HCT116 (cell line): ENCODE data around the gene ARHGAP28. TPM values are rescaled to one million over a fixed set of nuclear protein-coding genes. Genes with fewer than 3 reads are reported as not detected.

Experiments used
- ATAC-seq: fragments of 200-7000 bp; cut with Tn5 transposase; 2 replicates; pipeline ENCODE4 v1.9.1; 2020; ENCODE audit warnings: mild to moderate bottlenecking, moderate library complexity
- BruUV-seq: library from RNA; stranded (reverse); fragments of 400-500 nt; replicated peaks from 2 replicates; lab custom pipeline; 2021; lab: Mats Ljungman, UMichigan
- CTCF ChIA-PET: fragments of 300-600 bp; sonication (Branson Sonifier 250); formaldehyde crosslinking; loops from one replicate; lab custom pipeline; 2021; ENCODE audit warnings: antibody characterized with exemption; lab: Charles Lee
- POLR2A ChIA-PET: fragments of 300-600, 350-600 bp; sonication (Branson Sonifier 250); formaldehyde crosslinking; loops from one replicate; lab custom pipeline; 2021; ENCODE audit warnings: antibody characterized with exemption; lab: Charles Lee
- RAD21 ChIA-PET, 2 experiments: fragments of 300-600 bp; sonication (Branson Sonifier 250); formaldehyde crosslinking; loops; one replicate each; lab custom pipeline; 2023; ENCODE audit warnings: low total read pairs in 2 of 2; ENCODE audit not compliant: uncharacterized antibody in 2 of 2, unreplicated experiment in 2 of 2, low non-redundant PET in 1 of 2; lab: Charles Lee
- DNase-seq: peaks from one replicate; pipeline ENCODE4 v3.0.0-alpha.2; 2010; ENCODE audit warnings: low read depth, low spot score
- H2AFZ ChIP-seq: fragments of 200-600 bp; shearing (Covaris generic), sonication (generic); 2 replicates; pipeline ENCODE4 v1.6.1; 2017; ENCODE audit warnings: low read depth, mixed run types, mixed read lengths, antibody characterized with exemption, low read length; ENCODE audit not compliant: poor library complexity, severe bottlenecking
- H3K27ac ChIP-seq: 2 replicates; pipeline ENCODE4 v1.5.1; 2012; ENCODE audit warnings: low read depth, low read length
- H3K27me3 ChIP-seq: fragments of 200-600 bp; sonication (generic); 2 replicates; pipeline ENCODE4 v1.6.1; 2016; ENCODE audit warnings: mixed run types, low read length, mixed read lengths; ENCODE audit not compliant: insufficient read depth
- H3K36me3 ChIP-seq, 2 experiments: fragments of 200-500 bp in 1 of 2; fragments of 200-600 bp in 1 of 2; sonication (Bioruptor generic) in 1 of 2; sonication (generic) in 1 of 2; 2 replicates each; pipeline versions ENCODE4 v1.5.1 to v1.6.1; 2014 to 2016; ENCODE audit warnings: low read length in 2 of 2, inconsistent platforms in 1 of 2, mixed read lengths in 1 of 2, mixed run types in 1 of 2; ENCODE audit not compliant: insufficient read depth in 2 of 2, control insufficient read depth in 1 of 2
- H3K4me1 ChIP-seq, 2 experiments: fragments of 200-600 bp in 1 of 2; sonication (generic) in 1 of 2; 2 replicates each; pipeline versions ENCODE4 v1.5.1 to v1.6.1; 2012 to 2017; ENCODE audit warnings: low read length in 2 of 2, inconsistent platforms in 1 of 2, mild to moderate bottlenecking in 1 of 2, mixed read lengths in 1 of 2, mixed run types in 1 of 2, moderate library complexity in 1 of 2; ENCODE audit not compliant: insufficient read depth in 2 of 2, control insufficient read depth in 1 of 2
- H3K4me2 ChIP-seq: fragments of 200-600 bp; sonication (generic); 2 replicates; pipeline ENCODE4 v1.6.1; 2017; ENCODE audit warnings: mixed run types, low read length, mixed read lengths
- H3K4me3 ChIP-seq, 2 experiments: fragments of 200-600 bp in 1 of 2; sonication (generic) in 1 of 2; replicated peaks in 1 of 2; 2 replicates each; pipeline ENCODE4 v1.5.1; 2011 to 2016; ENCODE audit warnings: low read length in 2 of 2, control low read depth in 1 of 2, low read depth in 1 of 2, mild to moderate bottlenecking in 1 of 2, mixed read lengths in 1 of 2, mixed run types in 1 of 2
- H3K79me2 ChIP-seq: fragments of 200-600 bp; sonication (generic); 2 replicates; pipeline ENCODE4 v1.6.1; 2017; ENCODE audit warnings: mild to moderate bottlenecking, mixed run types, low read length, moderate library complexity, mixed read lengths; ENCODE audit not compliant: insufficient read depth
- H3K9ac ChIP-seq: fragments of 200-600 bp; sonication (generic); 2 replicates; pipeline ENCODE4 v1.6.1; 2016; ENCODE audit warnings: low read length, mixed read lengths
- H3K9me2 ChIP-seq: fragments of 200-600 bp; sonication (generic), shearing (Covaris generic); 2 replicates; pipeline ENCODE4 v1.6.1; 2017; ENCODE audit warnings: mixed run types, mild to moderate bottlenecking, moderate library complexity; ENCODE audit not compliant: insufficient read depth
- H3K9me3 ChIP-seq, 2 experiments: fragments of 200-500 bp in 1 of 2; fragments of 200-600 bp in 1 of 2; sonication (Bioruptor generic) in 1 of 2; sonication (generic) in 1 of 2; 2 replicates each; pipeline ENCODE4 v1.6.1; 2014 to 2017; ENCODE audit warnings: low read length in 2 of 2, mixed read lengths in 2 of 2, inconsistent platforms in 1 of 2, low read depth in 1 of 2, mild to moderate bottlenecking in 1 of 2, mixed run types in 1 of 2, moderate library complexity in 1 of 2; ENCODE audit not compliant: control insufficient read depth in 1 of 2, insufficient read depth in 1 of 2
- H4K20me1 ChIP-seq: fragments of 200-600 bp; sonication (generic), shearing (Covaris generic); 2 replicates; pipeline ENCODE4 v1.6.1; 2017; ENCODE audit warnings: mixed run types, mild to moderate bottlenecking, moderate library complexity; ENCODE audit not compliant: insufficient read depth
- CBX3 ChIP-seq: IDR thresholded peaks from 2 replicates; pipeline ENCODE4 v1.6.1; 2012; ENCODE audit warnings: low read depth
- CEBPB ChIP-seq: IDR thresholded peaks from 2 replicates; pipeline ENCODE4 v1.6.1; 2012; ENCODE audit warnings: low read depth
- EGR1 ChIP-seq: IDR thresholded peaks from 2 replicates; pipeline ENCODE4 v1.6.1; 2012; ENCODE audit warnings: low read depth
- ELF1 ChIP-seq: IDR thresholded peaks from 2 replicates; pipeline ENCODE4 v1.6.1; 2012; ENCODE audit warnings: low read depth, borderline replicate concordance
- EZH2 ChIP-seq: fragments of 200-600 bp; sonication (generic); IDR thresholded peaks from 2 replicates; pipeline ENCODE4 v1.6.1; 2017; ENCODE audit warnings: antibody characterized with exemption, mixed run types
- JUND ChIP-seq: IDR thresholded peaks from 2 replicates; pipeline ENCODE4 v1.6.1; 2012
- POLR2A ChIP-seq: IDR thresholded peaks from 2 replicates; pipeline ENCODE4 v1.7.0; 2011; ENCODE audit warnings: borderline replicate concordance; ENCODE audit not compliant: insufficient read depth, insufficient read length; ENCODE audit errors: extremely low read depth
- POLR2AphosphoS5 ChIP-seq: IDR thresholded peaks from 2 replicates; pipeline ENCODE4 v1.6.1; 2011; ENCODE audit warnings: mild to moderate bottlenecking, low read depth, low read length, moderate library complexity
- RAD21 ChIP-seq: IDR thresholded peaks from 2 replicates; pipeline ENCODE4 v1.6.1; 2012; ENCODE audit warnings: low read depth, mild to moderate bottlenecking
- SRF ChIP-seq: IDR thresholded peaks from 2 replicates; pipeline ENCODE4 v1.6.1; 2012; ENCODE audit warnings: low read depth
- YY1 ChIP-seq: IDR thresholded peaks from 2 replicates; pipeline ENCODE4 v1.6.1; 2011; ENCODE audit warnings: low read length, low read depth, moderate library complexity, mild to moderate bottlenecking; ENCODE audit not compliant: insufficient replicate concordance; ENCODE audit errors: extremely low read depth
- ZFX ChIP-seq: fragments of 450-650 bp; IDR thresholded peaks from 2 replicates; pipeline ENCODE4 v1.6.1; 2017
- ZNF274 ChIP-seq: fragments of 200-500 bp; sonication (Bioruptor generic); IDR thresholded peaks from 2 replicates; pipeline ENCODE4 v1.6.1; 2014; ENCODE audit warnings: mild to moderate bottlenecking, low read depth, low read length, inconsistent platforms
- intact Hi-C: fragments of 100-400 bp; cut with micrococcal nuclease; formaldehyde crosslinking; loops from 2 replicates; pipeline ENCODE4 v1.10.0; 2022
- total RNA-seq: library from RNA; stranded (reverse); gene quantifications from one replicate; pipeline ENCODE4 v1.2.1, GENCODE V29; 2021; ENCODE audit not compliant: unreplicated experiment
- TF ChIP-seq, protein P1 (sequence below): IDR thresholded peaks from 2 replicates; pipeline ENCODE4 v1.6.1; 2012; ENCODE audit warnings: low read depth
- TF ChIP-seq, protein P2 (sequence below): IDR thresholded peaks from 2 replicates; pipeline ENCODE4 v1.6.1; 2012
- TF ChIP-seq, protein P3 (sequence below), 3 experiments: fragments of 200-600 bp in 1 of 3; sonication (generic) in 1 of 3; IDR thresholded peaks in 2 of 3; conservative IDR thresholded peaks in 1 of 3; 2 replicates each; pipeline ENCODE4 v1.5.1; 2012 to 2017; ENCODE audit warnings: low read depth in 2 of 3, low read length in 2 of 3, antibody characterized with exemption in 1 of 3, borderline replicate concordance in 1 of 3, control low read depth in 1 of 3, mild to moderate bottlenecking in 1 of 3, mixed read lengths in 1 of 3, mixed run types in 1 of 3, moderate library complexity in 1 of 3; ENCODE audit not compliant: insufficient read depth in 1 of 3

The ARHGAP28 gene
- total RNA-seq, 1 experiment from 2014 or later: not detected

DNA sequence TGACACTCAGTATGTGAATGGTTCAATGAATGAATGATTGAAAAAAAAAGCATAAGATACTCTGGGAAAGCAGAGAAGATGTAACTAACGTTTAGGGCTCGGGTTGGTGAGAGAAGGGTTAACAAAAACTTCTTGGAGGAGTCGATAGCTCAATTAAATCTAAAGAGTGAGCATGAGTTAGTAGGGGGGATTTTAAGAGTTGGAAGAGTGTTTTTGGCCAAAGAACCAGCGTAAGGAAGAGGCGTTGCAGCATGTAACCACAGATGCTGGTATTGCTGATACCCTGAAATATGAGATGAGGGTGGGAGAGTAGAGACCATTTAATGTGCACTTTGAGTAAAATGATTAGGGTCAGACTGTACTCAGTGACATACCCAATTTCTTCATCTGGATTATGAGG is 14.5 kb downstream of the ARHGAP28 start (continued):
- TF ChIP-seq, protein P1, sequence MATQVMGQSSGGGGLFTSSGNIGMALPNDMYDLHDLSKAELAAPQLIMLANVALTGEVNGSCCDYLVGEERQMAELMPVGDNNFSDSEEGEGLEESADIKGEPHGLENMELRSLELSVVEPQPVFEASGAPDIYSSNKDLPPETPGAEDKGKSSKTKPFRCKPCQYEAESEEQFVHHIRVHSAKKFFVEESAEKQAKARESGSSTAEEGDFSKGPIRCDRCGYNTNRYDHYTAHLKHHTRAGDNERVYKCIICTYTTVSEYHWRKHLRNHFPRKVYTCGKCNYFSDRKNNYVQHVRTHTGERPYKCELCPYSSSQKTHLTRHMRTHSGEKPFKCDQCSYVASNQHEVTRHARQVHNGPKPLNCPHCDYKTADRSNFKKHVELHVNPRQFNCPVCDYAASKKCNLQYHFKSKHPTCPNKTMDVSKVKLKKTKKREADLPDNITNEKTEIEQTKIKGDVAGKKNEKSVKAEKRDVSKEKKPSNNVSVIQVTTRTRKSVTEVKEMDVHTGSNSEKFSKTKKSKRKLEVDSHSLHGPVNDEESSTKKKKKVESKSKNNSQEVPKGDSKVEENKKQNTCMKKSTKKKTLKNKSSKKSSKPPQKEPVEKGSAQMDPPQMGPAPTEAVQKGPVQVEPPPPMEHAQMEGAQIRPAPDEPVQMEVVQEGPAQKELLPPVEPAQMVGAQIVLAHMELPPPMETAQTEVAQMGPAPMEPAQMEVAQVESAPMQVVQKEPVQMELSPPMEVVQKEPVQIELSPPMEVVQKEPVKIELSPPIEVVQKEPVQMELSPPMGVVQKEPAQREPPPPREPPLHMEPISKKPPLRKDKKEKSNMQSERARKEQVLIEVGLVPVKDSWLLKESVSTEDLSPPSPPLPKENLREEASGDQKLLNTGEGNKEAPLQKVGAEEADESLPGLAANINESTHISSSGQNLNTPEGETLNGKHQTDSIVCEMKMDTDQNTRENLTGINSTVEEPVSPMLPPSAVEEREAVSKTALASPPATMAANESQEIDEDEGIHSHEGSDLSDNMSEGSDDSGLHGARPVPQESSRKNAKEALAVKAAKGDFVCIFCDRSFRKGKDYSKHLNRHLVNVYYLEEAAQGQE: no peak
- TF ChIP-seq POLR2AphosphoS5 (no peak), EZH2 (no peak)

DNA sequence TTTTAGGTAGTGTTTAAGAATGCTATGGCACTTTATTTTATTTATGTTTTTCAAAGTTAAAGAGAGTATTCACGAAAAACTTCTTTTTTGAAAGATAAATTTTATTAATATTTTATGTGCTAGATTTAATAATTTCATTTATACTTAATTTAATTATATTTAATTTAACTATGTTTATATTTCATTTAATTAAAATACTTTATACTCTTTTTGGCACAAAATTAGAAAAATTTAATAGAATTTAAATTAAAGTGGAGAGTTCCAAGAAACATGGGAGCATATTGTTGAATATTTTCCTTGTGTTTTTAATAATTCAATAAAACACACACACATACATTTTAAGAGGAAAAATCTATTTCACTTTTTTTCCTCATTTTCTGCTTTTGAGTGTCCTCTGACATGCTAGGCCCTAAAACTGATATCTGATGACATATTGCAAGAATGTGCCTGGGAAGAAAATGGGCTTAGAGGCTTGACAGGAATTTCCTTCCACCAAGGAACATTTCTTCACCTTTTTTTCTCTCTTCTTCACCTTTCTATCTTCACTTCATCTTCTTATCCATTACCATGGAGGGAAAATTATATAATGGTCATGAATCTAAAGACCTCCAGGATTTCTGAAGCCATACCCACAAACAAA is 15.4 kb downstream of the ARHGAP28 start:
- CTCF ChIA-PET: no interaction called here
- intact Hi-C loops: no loop called here
- no peaks in the 10 kb centered on the region for H3K79me2 ChIP-seq
- TF ChIP-seq CEBPB (no peak), POLR2AphosphoS5 (no peak), EGR1 (no peak), JUND (no peak), RAD21 (no peak), EZH2 (no peak), CBX3 (no peak), ELF1 (no peak), SRF (no peak), ZFX (no peak), ZNF274 (no peak), YY1 (no peak), POLR2A (no peak)
- TF ChIP-seq, protein P1: no peak
- TF ChIP-seq, protein P2, sequence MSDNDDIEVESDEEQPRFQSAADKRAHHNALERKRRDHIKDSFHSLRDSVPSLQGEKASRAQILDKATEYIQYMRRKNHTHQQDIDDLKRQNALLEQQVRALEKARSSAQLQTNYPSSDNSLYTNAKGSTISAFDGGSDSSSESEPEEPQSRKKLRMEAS: no peak
- TF ChIP-seq, protein P3, sequence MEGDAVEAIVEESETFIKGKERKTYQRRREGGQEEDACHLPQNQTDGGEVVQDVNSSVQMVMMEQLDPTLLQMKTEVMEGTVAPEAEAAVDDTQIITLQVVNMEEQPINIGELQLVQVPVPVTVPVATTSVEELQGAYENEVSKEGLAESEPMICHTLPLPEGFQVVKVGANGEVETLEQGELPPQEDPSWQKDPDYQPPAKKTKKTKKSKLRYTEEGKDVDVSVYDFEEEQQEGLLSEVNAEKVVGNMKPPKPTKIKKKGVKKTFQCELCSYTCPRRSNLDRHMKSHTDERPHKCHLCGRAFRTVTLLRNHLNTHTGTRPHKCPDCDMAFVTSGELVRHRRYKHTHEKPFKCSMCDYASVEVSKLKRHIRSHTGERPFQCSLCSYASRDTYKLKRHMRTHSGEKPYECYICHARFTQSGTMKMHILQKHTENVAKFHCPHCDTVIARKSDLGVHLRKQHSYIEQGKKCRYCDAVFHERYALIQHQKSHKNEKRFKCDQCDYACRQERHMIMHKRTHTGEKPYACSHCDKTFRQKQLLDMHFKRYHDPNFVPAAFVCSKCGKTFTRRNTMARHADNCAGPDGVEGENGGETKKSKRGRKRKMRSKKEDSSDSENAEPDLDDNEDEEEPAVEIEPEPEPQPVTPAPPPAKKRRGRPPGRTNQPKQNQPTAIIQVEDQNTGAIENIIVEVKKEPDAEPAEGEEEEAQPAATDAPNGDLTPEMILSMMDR (IDR thresholded peaks at IDR 0.05 in 2 of 3, conservative IDR thresholded peaks at IDR 0.05 in 1 of 3; ENCODE audit: borderline replicate concordance in 1 of 3, insufficient read depth in 1 of 3, low read depth in 2 of 3, low read length in 2 of 3): no peak

More for the DNA sequence above, 15.4 kb downstream of the ARHGAP28 start:
- H3K4me3 ChIP-seq: no peak overlapping the region
- no peaks in the 10 kb centered on the region for H3K27me3 ChIP-seq
- no peaks in the 10 kb centered on the region for H3K9me2 ChIP-seq
- no peak overlapping the region for H3K27ac ChIP-seq
- H3K9ac ChIP-seq: no peak overlapping the region
- no peak overlapping the region for H2AFZ ChIP-seq
- H3K4me2 ChIP-seq: no peak overlapping the region
- ATAC-seq (no peak), DNase-seq (no peak)
- no TSS peak for BruUV-seq
- ChIA-PET POLR2A (no interaction called here), RAD21 (no interaction called here)
- no peaks in the 10 kb centered on the region for H3K4me1 ChIP-seq
- H3K36me3 ChIP-seq: no peaks in the 10 kb centered on the region
- no peaks in the 10 kb centered on the region for H4K20me1 ChIP-seq
- H3K9me3 ChIP-seq: peaks cover 16 to 50% of the 10 kb centered on the region in 2 experiments; a peak in 3 of 4 replicates
